Left hindlimb (tissue), 1 donor: ENCODE measurements around the gene ATP11C.
"Not testable (repeated sequence)": the region's sequence is repeated elsewhere in the genome, so short reads cannot be mapped to it uniquely, and the experiment has no call there.

ENCODE experiments used
- DNase-seq: peaks from one replicate; pipeline ENCODE4 v3.0.0-alpha.2; 2018

ATP11C gene

DNA sequence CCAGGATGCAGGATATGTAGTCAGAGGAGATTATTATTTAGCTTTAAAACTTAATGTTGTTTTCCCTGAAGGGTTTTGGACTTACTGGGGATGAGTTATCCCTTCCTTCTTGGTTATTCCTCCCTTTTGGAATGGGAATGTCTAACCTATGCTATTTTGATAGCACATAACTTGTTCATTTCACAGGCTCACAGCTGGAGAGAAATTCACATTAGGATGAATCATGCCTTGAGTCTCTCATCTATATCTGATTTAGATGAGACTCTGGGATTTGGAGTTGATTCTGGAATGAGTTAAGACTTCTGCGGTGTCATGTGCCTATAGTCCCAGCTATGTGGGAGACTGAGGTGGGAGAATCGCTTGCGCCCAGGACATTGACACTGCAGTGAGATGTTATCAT, 81.1 kb downstream of the ATP11C start:
- no peak for DNase-seq

DNA sequence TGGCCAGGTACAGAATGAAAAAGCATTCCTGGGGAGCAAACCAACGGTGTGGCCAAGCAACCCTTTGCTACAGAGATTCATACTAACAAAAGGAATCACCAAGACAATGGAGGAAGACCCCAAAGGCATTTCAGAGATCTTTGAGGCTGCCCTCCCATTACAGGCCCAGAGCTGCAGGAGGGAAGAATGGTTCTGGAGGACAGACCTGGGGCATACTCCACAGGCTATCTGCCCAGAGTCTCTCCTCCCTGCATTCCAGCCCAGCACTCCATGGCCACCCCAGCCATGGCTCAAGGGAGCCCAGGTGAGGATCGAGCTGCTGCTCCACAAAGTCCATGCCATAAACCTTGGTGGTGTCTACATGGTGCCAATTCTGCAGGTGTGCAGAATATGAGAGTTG, 81.9 kb downstream of the ATP11C start:
- DNase-seq, result no peak

DNA sequence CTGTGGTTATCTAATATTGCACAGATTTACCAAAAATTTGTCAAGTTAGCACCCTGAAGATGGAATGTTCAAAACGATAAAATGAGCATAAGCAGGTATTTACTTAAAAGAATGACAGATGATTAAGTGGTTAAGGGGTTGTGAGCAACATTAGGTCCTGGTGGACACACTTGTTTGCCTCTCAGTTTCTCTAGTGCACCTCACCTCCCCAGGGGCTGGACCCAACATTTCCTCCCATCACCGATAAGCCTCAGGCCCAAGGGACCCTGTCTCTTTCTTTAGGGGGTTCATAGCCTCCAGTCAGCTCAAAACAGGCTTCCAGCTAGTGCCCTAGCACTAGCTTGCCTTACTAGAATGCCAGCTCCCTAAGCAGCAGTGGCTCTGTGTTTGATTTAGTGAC, 88.0 kb downstream of the ATP11C start:
- no peak for DNase-seq

GRCh38 chrX:139844163-139844562, 88.7 kb downstream of the ATP11C start:
- no peak for DNase-seq

DNA sequence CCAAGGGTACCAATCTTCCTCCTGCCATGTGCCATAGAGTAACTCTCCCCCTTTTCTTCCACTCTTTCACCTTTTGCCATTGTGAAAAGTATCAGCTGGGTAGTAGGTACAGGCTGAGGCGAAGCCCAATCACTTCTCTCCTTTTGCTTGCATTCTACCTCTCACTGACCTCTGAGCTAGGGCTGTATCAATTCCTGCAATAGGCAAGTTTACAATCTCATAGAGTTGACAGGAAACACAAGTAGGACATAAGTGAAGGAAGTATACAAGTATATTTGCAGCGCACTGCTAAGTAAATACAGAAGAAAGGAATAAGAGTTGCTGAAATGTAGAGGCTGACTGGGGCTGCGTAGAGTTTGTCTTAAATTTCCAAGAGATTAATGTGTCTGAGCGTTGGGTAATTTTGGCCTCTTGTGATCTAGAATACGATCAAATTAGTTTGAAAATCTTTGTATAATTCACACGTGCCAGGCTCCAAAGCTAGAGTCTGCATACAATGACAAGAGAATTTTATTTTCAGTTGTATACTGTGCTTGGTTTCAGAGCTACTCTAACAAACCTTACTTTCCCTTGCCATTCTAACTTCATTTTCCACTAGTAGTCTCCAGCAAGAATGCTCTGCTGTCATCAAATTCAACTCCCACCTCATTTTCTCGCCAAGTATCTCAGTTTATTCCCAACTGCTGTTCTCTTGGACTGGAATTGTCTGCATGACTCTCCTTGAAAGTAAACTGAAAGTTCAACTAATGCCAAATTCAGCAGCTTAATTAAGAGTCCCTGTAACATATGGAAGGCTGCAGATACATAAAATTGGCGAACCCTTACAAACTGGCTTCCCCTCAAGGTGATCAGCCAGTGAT, 90.3 kb downstream of the ATP11C start:
- no peak for DNase-seq

DNA sequence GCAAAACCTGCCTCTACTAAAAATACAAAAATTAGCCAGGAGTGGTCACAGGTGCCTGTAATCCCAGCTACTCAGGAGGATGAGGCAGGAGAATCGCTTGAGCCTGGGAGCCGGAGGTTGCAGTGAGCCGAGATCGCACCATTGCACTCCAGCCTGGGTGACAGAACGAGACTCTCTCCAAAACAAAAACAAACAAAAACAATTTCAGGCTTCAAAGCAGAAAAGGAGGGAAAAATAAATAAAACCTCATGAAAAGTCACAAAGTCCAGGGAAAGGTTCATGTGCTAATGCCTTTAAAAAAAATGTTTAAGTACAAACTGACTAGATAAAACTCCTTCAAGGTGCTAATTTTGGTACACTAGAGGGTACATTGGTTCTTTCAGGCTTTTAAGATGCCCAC, 96.5 kb downstream of the ATP11C start:
- not testable (repeated sequence) for DNase-seq

DNA sequence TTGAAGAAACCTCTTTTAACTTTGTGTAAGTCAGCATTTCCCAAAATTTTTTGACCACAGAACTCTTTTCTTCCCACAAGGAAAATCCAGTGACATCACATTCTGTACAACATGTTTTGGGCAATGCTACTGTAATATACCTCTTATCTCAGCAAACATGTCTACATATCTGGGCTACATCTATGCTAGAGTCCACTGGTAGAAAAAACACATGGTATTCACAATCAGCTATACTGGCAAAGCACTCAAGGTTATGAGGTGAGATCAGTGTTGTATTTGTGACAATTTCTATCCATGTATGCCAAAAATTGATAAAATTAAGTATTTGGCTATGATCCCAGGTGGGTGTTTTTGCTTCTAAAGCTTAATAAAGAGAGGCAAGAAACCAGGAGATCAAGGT, 98.0 kb downstream of the ATP11C start:
- no peak for DNase-seq

- no peak for DNase-seq
Observed at GRCh38 chrX:139832718-139833309, 100.0 kb downstream of the ATP11C start.

DNA sequence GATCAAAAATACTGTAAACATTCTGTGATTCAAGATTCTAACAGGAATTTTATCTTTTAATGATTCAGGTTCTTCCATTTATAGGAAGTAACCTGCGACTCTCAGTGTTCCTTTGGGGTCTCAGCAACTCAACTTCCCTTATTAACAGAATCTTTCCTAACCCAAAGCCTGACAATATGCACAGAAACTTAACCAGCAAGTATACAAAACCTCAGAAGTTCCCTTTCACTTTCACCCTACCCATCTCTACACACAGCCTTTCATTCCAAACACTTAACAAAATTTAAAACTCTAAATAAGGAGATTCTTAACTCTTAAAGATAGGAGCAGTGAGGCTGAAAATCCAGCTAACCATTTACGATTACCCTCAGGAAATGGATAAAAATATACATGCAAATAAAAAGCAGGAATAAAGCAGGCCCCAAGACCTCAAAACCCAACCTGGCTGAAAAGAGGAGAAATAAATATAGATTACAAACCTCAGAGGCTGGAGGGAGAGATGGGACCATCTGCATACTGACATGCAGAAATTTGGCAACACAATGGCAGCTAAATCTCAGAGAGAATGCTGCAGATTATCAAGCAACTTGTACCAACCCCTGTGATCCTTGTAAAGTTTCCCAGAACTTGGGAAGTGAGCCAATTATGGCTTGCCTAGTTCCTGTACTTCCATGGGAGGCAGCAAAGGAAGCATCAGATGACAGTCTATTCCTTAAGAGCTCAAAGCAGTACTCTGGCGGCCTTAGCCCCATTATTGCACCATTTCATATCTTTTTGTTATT, 101.0 kb downstream of the ATP11C start:
- DNase-seq, result no peak

GRCh38 chrX:139831017-139831416, 101.8 kb downstream of the ATP11C start:
- no peak for DNase-seq

- no peak for DNase-seq
Observed at GRCh38 chrX:139828830-139829229, 104.0 kb downstream of the ATP11C start.

DNA sequence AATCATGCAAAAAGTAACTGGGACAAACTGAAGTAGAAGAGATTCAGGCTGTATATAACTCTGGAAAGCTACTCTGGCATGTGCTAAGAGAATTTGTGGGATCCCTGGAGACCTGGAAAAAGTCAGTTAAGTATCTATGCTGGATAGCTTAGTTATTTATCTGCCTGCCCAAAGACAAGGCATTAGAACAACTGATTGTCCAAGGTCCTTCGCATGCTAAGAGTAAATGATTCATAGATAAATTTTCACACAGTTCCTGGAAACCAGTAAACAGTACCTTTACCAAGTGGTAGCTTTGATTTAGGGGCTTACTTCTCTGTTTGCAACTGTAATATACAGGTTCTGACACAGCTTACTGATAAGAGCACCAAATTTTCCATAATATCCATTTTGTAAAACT, 104.8 kb downstream of the ATP11C start:
- DNase-seq, result no peak

- no peak for DNase-seq
Observed at GRCh38 chrX:139826065-139827044, 106.5 kb downstream of the ATP11C start.

GRCh38 chrX:139825618-139826017, 107.2 kb downstream of the ATP11C start:
- DNase-seq, result no peak

DNA sequence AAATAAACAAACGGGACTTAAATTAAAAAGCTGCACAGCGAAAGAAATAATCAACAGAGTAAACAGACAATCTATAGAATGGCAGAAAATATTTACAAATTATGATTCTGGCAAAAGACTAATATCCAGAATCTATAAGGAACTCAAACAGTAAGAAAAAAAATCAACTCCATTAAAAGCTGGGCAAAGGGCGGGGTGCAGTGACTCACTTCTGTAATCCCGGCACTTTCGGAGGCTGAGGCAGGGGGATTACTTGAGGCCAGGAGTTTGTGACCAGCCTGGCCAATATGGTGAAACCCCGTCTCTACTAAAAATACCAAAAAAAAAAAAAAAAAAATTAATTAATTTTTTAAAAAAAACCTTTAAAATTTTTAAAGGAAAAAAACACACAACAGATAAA, 109.0 kb downstream of the ATP11C start:
- DNase-seq, result no peak

GRCh38 chrX:139820358-139820984, 112.4 kb downstream of the ATP11C start:
- no peak for DNase-seq

GRCh38 chrX:139816204-139816603, 116.6 kb downstream of the ATP11C start:
- DNase-seq, result no peak

- DNase-seq, result no peak
Observed at GRCh38 chrX:139815771-139816170, 117.1 kb downstream of the ATP11C start.

DNA sequence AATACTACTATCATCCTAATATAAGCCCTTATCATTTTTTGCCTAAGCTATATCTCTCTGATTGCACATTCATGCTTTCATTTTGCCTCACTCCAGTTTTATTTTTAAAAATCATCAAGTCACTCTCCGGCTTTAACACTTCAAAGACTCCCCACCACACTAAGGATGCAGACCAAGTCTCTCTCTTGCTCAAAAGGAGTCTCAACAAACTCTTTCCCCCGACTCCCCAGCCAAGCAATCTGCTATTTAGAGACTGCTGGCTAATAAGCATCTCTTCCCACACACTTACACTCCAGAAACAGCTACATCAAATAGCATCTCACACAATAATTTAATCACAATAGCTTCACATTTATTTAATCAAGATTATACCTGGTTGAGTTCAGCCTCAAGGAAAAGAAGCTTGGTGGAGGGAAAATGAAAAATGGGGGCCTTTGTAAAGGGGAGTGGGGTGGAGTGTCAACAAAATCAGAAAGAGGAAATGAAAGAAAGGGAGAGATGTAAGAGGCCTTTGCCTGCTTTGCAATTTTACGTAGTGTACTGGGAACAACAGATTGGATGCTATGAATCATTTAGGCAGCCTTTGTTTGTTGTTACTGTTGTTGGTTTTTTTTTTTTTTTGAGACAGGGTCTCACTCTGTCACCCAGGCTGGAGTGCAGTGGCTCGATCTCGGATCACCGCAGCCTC, 120.8 kb downstream of the ATP11C start:
- no peak for DNase-seq

DNA sequence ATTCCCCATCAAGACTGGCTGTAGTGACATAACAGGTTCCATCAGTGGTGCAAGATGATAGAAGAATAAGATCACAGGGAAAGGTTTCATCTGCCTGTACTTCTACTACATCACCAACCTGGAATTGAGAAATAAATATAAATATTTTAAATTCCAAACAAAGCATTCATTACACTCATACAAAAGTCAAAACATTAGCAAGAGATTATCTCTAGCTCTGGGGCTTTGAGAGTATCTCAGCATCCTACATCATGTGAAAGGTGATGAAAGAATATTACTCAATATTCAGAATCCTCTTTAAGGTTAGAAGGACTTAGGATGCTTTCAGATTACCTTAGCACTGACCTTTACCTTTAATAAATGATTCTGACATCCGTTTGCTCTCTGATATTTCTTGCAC, 128.4 kb downstream of the ATP11C start:
- no peak for DNase-seq

DNA sequence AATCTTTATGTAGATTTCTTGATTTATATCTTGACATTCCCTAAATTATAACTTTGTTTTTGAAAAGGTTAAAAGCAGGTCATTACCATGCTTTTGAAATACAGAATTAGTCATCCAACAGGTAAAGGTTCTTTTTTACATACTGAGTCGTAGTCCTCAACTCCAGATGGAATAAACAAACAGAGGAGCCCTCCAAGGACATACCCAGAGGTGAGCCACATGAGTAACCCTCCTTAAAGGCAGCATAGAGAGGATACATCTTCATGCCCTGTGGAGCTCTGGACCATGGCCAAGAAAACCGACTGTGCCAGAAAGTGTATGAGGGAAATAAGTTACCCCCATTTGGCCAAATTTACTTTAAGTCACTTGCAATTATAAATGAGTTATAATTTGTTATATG, 129.6 kb downstream of the ATP11C start:
- no peak for DNase-seq
